HepG2 (cell line): ENCODE measurements around the gene TLN1. TPM values are rescaled to one million over a fixed set of nuclear protein-coding genes. Genes with fewer than 3 reads are reported as not detected.
A peak's percentile ranks its signal among the peaks of the same experiment; 100 is the strongest.

Experiments
- AGO1 ChIP-seq: fragments of 200-400 bp; formaldehyde crosslinking; IDR thresholded peaks from 2 replicates; pipeline ENCODE4 v1.6.1; 2017; ENCODE audit warnings: mild to moderate bottlenecking, low read depth, low read length, moderate library complexity; ENCODE audit not compliant: poor library complexity, severe bottlenecking
- ATF1 ChIP-seq: IDR thresholded peaks from 2 replicates; pipeline ENCODE4 v1.6.1; 2016; ENCODE audit warnings: mild to moderate bottlenecking, control low read depth
- FOSL2 ChIP-seq: sonication (generic); formaldehyde crosslinking; IDR thresholded peaks from 2 replicates; pipeline ENCODE4 v1.4.0; 2020; ENCODE audit warnings: missing genetic modification reagents
- FOXC1 ChIP-seq: sonication (generic); formaldehyde crosslinking; IDR thresholded peaks from 2 replicates; pipeline ENCODE4 v1.8.0; 2022; ENCODE audit warnings: mild to moderate bottlenecking, missing genetic modification reagents, borderline replicate concordance
- MEIS2 ChIP-seq: sonication (generic); formaldehyde crosslinking; IDR thresholded peaks from 2 replicates; pipeline ENCODE4 v1.9.0; 2021; ENCODE audit warnings: mild to moderate bottlenecking, missing genetic modification reagents
- MLXIP ChIP-seq: sonication (generic); formaldehyde crosslinking; IDR thresholded peaks from 2 replicates; pipeline ENCODE4 v1.9.0; 2021; ENCODE audit warnings: missing genetic modification reagents, borderline replicate concordance
- NR1H2 ChIP-seq: sonication (generic); formaldehyde crosslinking; IDR thresholded peaks from 2 replicates; pipeline ENCODE4 v1.8.1; 2022; ENCODE audit warnings: low read depth, missing genetic modification reagents, borderline replicate concordance
- SMYD3 ChIP-seq: sonication (generic); formaldehyde crosslinking; IDR thresholded peaks from 2 replicates; pipeline ENCODE4 v1.8.1; 2023; ENCODE audit warnings: mild to moderate bottlenecking, missing genetic modification reagents
- SOX6 ChIP-seq, 2 experiments: fragments of 450-650 bp in 1 of 2; sonication (generic) in 1 of 2; formaldehyde crosslinking in 1 of 2; IDR thresholded peaks; 2 replicates each; pipeline versions ENCODE4 v1.4.0 to v1.6.1; 2017 to 2020; ENCODE audit warnings: antibody characterized with exemption in 1 of 2, mild to moderate bottlenecking in 1 of 2, missing genetic modification reagents in 1 of 2
- ZBED4 ChIP-seq: sonication (generic); formaldehyde crosslinking; IDR thresholded peaks from 2 replicates; pipeline ENCODE4 v1.4.0; 2020; ENCODE audit warnings: missing genetic modification reagents, borderline replicate concordance
- ZNF33B ChIP-seq: sonication (generic); formaldehyde crosslinking; IDR thresholded peaks from 2 replicates; pipeline ENCODE4 v1.5.1; 2020; ENCODE audit warnings: mild to moderate bottlenecking, missing genetic modification reagents
- ZNF615 ChIP-seq: sonication (generic); formaldehyde crosslinking; IDR thresholded peaks from 2 replicates; pipeline ENCODE4 v1.5.0; 2020; ENCODE audit warnings: mild to moderate bottlenecking, missing genetic modification reagents, borderline replicate concordance
- ZNF674 ChIP-seq: sonication (generic); formaldehyde crosslinking; IDR thresholded peaks from 2 replicates; pipeline ENCODE4 v1.5.0; 2020; ENCODE audit warnings: low read depth, mild to moderate bottlenecking, missing genetic modification reagents
- ZNF761 ChIP-seq: sonication (generic); formaldehyde crosslinking; conservative IDR thresholded peaks from 2 replicates; pipeline ENCODE4 v1.4.0; 2020; ENCODE audit warnings: mild to moderate bottlenecking, missing genetic modification reagents
- ZNF839 ChIP-seq: sonication (generic); formaldehyde crosslinking; IDR thresholded peaks from 2 replicates; pipeline ENCODE4 v1.4.0; 2020; ENCODE audit warnings: missing genetic modification reagents, mild to moderate bottlenecking, borderline replicate concordance
- polyA plus RNA-seq, 8 experiments: library from polyadenylated mRNA; depleted of rRNA in 3 of 8; stranded (reverse) in 7 of 8; unstranded in 1 of 8; fragments of >200 nt; fragmentation: Illumina TruSeq in 4 of 8; extraction: Trizol in 4 of 8; gene quantifications; 2 replicates each; pipeline versions ENCODE4 v1.2.1 to v1.2.3, GENCODE V29; 2011 to 2016; ENCODE audit warnings: low read depth in 4 of 8, missing spikeins in 1 of 8, mixed read lengths in 1 of 8; ENCODE audit not compliant: insufficient read depth in 1 of 8
- total RNA-seq, 5 experiments: library from RNA; depleted of rRNA; stranded (reverse); fragments of >200 nt; fragmentation: Illumina TruSeq; extraction: Trizol; gene quantifications; 2 replicates each; pipeline ENCODE4 v1.2.3, GENCODE V29; 2016; ENCODE audit warnings: low read depth in 1 of 5
- TF ChIP-seq, protein P1 (sequence below): sonication (generic); formaldehyde crosslinking; IDR thresholded peaks from 2 replicates; pipeline ENCODE4 v1.5.1; 2020; ENCODE audit warnings: mild to moderate bottlenecking, missing genetic modification reagents
- TF ChIP-seq, protein P2 (sequence below): sonication (generic); formaldehyde crosslinking; IDR thresholded peaks from 2 replicates; pipeline ENCODE4 v1.4.0; 2020; ENCODE audit warnings: missing genetic modification reagents

Gene TLN1
- total and polyA plus RNA-seq, 2 of the 13 experiments (the other 11 are each of a cell fraction or from before 2014, with no cell fraction given), result 35.2 to 51.8 TPM

- TF ChIP-seq MLXIP, result 0 out of 2 replicates have a peak, but pooled peaks have one; percentile 30
- no peak for TF ChIP-seq SMYD3 (CRISPR knock-in tag)
- TF ChIP-seq FOSL2 (CRISPR knock-in tag), result no peak
- TF ChIP-seq FOXC1 (CRISPR knock-in tag), result no peak
- 0 out of 2 replicates have a peak, but pooled peaks have one; percentile 36 for TF ChIP-seq ZNF839 (CRISPR knock-in tag)
- TF ChIP-seq ZNF33B (CRISPR knock-in tag), result no peak; the same call in 1 of the 2 replicates
- TF ChIP-seq SOX6 (IDR thresholded peaks at IDR 0.05), result no peak
- 0 out of 2 replicates have a peak, but pooled peaks have one; percentile 17 for TF ChIP-seq SOX6 (CRISPR knock-in tag; IDR thresholded peaks at IDR 0.05)
- TF ChIP-seq, protein P1, sequence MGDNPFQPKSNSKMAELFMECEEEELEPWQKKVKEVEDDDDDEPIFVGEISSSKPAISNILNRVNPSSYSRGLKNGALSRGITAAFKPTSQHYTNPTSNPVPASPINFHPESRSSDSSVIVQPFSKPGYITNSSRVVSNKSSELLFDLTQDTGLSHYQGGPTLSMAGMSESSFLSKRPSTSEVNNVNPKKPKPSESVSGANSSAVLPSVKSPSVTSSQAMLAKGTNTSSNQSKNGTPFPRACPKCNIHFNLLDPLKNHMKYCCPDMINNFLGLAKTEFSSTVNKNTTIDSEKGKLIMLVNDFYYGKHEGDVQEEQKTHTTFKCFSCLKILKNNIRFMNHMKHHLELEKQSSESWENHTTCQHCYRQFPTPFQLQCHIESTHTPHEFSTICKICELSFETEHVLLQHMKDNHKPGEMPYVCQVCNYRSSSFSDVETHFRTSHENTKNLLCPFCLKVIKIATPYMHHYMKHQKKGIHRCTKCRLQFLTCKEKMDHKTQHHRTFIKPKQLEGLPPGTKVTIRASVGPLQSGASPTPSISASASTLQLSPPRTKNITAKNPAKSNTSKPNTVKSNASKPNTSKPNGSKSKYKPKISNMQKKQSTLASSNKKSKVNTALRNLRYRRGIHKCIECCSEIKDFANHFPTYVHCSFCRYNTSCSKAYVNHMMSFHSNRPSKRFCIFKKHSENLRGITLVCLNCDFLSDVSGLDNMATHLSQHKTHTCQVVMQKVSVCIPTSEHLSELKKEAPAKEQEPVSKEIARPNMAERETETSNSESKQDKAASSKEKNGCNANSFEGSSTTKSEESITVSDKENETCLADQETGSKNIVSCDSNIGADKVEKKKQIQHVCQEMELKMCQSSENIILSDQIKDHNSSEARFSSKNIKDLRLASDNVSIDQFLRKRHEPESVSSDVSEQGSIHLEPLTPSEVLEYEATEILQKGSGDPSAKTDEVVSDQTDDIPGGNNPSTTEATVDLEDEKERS, result peak; percentile 13; the same call in 1 of the 2 replicates
- no peak for TF ChIP-seq ZNF615 (CRISPR knock-in tag)
- no peak for TF ChIP-seq AGO1
- TF ChIP-seq ZBED4 (CRISPR knock-in tag), result no peak
- peak; percentile 52 for TF ChIP-seq MEIS2 (CRISPR knock-in tag)
- TF ChIP-seq NR1H2, result no peak
- TF ChIP-seq, protein P2, sequence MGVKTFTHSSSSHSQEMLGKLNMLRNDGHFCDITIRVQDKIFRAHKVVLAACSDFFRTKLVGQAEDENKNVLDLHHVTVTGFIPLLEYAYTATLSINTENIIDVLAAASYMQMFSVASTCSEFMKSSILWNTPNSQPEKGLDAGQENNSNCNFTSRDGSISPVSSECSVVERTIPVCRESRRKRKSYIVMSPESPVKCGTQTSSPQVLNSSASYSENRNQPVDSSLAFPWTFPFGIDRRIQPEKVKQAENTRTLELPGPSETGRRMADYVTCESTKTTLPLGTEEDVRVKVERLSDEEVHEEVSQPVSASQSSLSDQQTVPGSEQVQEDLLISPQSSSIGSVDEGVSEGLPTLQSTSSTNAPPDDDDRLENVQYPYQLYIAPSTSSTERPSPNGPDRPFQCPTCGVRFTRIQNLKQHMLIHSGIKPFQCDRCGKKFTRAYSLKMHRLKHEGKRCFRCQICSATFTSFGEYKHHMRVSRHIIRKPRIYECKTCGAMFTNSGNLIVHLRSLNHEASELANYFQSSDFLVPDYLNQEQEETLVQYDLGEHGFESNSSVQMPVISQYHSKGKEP (CRISPR knock-in tag), result no peak
- no peak for TF ChIP-seq ZNF674 (CRISPR knock-in tag)
- no peak for TF ChIP-seq ZNF761
- no peak for TF ChIP-seq ATF1 (CRISPR knock-in tag)
These were observed 16.4 kb upstream of the TLN1 start (continued) for GRCh38 chr9:35748242-35748857.
